Kidney (tissue), 14 donors: ENCODE results near the gene KRTAP22-2. TPM values are rescaled to one million over a fixed set of nuclear protein-coding genes. Genes with fewer than 3 reads are reported as not detected.

ENCODE experiments used
- DNase-seq, 5 donors: peaks; one replicate each; pipeline ENCODE4 v3.0.0-alpha.2; 2013 to 2020
- FAIRE-seq: peaks from 2 replicates; lab custom pipeline; 2012; peaks lifted over from hg19 to GRCh38; lab: Jason Lieb, UNC
- H3K27ac ChIP-seq, 2 donors: one replicate each; pipeline ENCODE4 v1.7.0; 2013; ENCODE audit warnings: low read depth in 2 of 2, low read length in 2 of 2, inconsistent platforms in 1 of 2
- H3K27me3 ChIP-seq: one replicate; pipeline ENCODE4 v1.7.1; 2013; ENCODE audit warnings: low read length, inconsistent platforms; ENCODE audit not compliant: control insufficient read depth, insufficient read depth
- H3K36me3 ChIP-seq, 3 donors: one replicate each; pipeline versions ENCODE4 v1.7.0 to v1.7.1; 2013; ENCODE audit warnings: low read length in 3 of 3, control low read depth in 1 of 3, inconsistent platforms in 1 of 3; ENCODE audit not compliant: insufficient read depth in 3 of 3, control insufficient read depth in 2 of 3
- H3K4me1 ChIP-seq, 3 donors: one replicate each; pipeline versions ENCODE4 v1.7.0 to v1.7.1; 2013; ENCODE audit warnings: low read length in 3 of 3, inconsistent platforms in 1 of 3, low read depth in 1 of 3; ENCODE audit not compliant: control insufficient read depth in 2 of 3, insufficient read depth in 2 of 3
- H3K4me3 ChIP-seq, 3 donors: one replicate each; pipeline versions ENCODE4 v1.7.0 to v1.8.1; 2013; ENCODE audit warnings: low read length in 3 of 3, control low read depth in 1 of 3, inconsistent platforms in 1 of 3
- H3K9ac ChIP-seq, 3 donors: one replicate each; pipeline versions ENCODE4 v1.7.0 to v1.7.1; 2013; ENCODE audit warnings: low read length in 3 of 3, control low read depth in 1 of 3, inconsistent platforms in 1 of 3
- H3K9me3 ChIP-seq, 3 donors: one replicate each; pipeline versions ENCODE4 v1.7.0 to v1.7.1; 2013; ENCODE audit warnings: low read length in 3 of 3, control low read depth in 1 of 3, inconsistent platforms in 1 of 3; ENCODE audit not compliant: control insufficient read depth in 2 of 3, insufficient read depth in 1 of 3
- CTCF ChIP-seq: IDR thresholded peaks from 3 replicates; pipeline ENCODE4 v1.5.1; 2012; ENCODE audit warnings: mild to moderate bottlenecking, moderate library complexity, borderline replicate concordance; ENCODE audit not compliant: insufficient read depth; ENCODE audit errors: extremely low read depth
- intact Hi-C: fragments of 100-400 bp; cut with DNase I; formaldehyde crosslinking; loops from one replicate; pipeline ENCODE4 v1.11.1; 2022
- polyA plus RNA-seq: library from polyadenylated mRNA; stranded (reverse); fragments of 350-450 nt; fragmentation: Illumina TruSeq; extraction: RNeasy Lipid Tissue Mini Kit (QIAGEN cat#74804); gene quantifications from one replicate; pipeline ENCODE4 v1.2.3, GENCODE V29; 2014; ENCODE audit warnings: low read depth, low replicate concordance; ENCODE audit not compliant: insufficient read depth
- total RNA-seq: library from RNA; stranded (reverse); fragmentation: NEBNext Ultra II Directional; extraction: Animal tissue kit (Norgen Biotek cat#: 25700); gene quantifications from one replicate; pipeline ENCODE4 v1.2.1, GENCODE V29; 2021
- donor health status: control.
- donor health status: control.
- donor health status: control.
- donor health status: control.
- donor health status: control.
- donor health status: DM: yes; HTN: yes; CAD: no.
- donor health status: Normal renal cell carcinoma (clear cell type).

Gene KRTAP22-2
- total and polyA plus RNA-seq, 2 donors from 2014 or later, result not detected

GRCh38 chr21:30629200-30629599, 39.0 kb upstream of the KRTAP22-2 start:
- Histone ChIP-seq H3K4me3 (no peak overlapping the region), H3K27ac (no peak overlapping the region), H3K9ac (no peak overlapping the region), H3K9me3 (no peaks in the 10 kb centered on the region), H3K27me3 (no peaks in the 10 kb centered on the region), H3K36me3 (no peaks in the 10 kb centered on the region), H3K4me1 (no peaks in the 10 kb centered on the region)
- TF ChIP-seq CTCF, result no peak
- FAIRE-seq (no peak), DNase-seq (no peak)
- intact Hi-C loops, result no loop called here

- Histone ChIP-seq H3K9me3 (no peaks in the 10 kb centered on the region), H3K4me3 (no peak overlapping the region), H3K9ac (no peak overlapping the region), H3K36me3 (no peaks in the 10 kb centered on the region), H3K27ac (no peak overlapping the region), H3K27me3 (no peaks in the 10 kb centered on the region), H3K4me1 (no peaks in the 10 kb centered on the region)
- intact Hi-C loops, result no loop called here
- FAIRE-seq (no peak), DNase-seq (no peak)
- TF ChIP-seq CTCF, result no peak
Observed at GRCh38 chr21:30628109-30628508, 37.9 kb upstream of the KRTAP22-2 start.

GRCh38 chr21:30625449-30626165, 35.4 kb upstream of the KRTAP22-2 start:
- no peaks in the 10 kb centered on the region for H3K9me3 ChIP-seq

More at GRCh38 chr21:30625449-30626165, 35.4 kb upstream of the KRTAP22-2 start:
- intact Hi-C loops, result no loop called here
- Histone ChIP-seq H3K4me3 (no peak overlapping the region), H3K9ac (no peak overlapping the region), H3K36me3 (no peaks in the 10 kb centered on the region), H3K27ac (no peak overlapping the region), H3K27me3 (no peaks in the 10 kb centered on the region), H3K4me1 (no peaks in the 10 kb centered on the region)
- TF ChIP-seq CTCF, result no peak
- FAIRE-seq, result no peak
- no peak for DNase-seq
